GM23248 (cell line): Measurements from ENCODE around the gene ALPL. TPM values are rescaled to one million over a fixed set of nuclear protein-coding genes. Genes with fewer than 3 reads are reported as not detected.

Experiments used
- DNase-seq: peaks from one replicate; pipeline ENCODE4 v3.0.0-alpha.2; 2015
- H2AFZ ChIP-seq: fragments of 200-600 bp; sonication (generic); 2 replicates; pipeline ENCODE4 v1.6.1; 2016; ENCODE audit warnings: antibody characterized with exemption
- H3F3A ChIP-seq: fragments of 200-600 bp; sonication (generic); 2 replicates; pipeline ENCODE4 v1.6.1; 2016; ENCODE audit warnings: mild to moderate bottlenecking, antibody characterized with exemption, mixed run types; ENCODE audit not compliant: insufficient read depth
- H3K27ac ChIP-seq: fragments of 200-600 bp; sonication (generic); 2 replicates; pipeline ENCODE4 v1.5.1; 2016; ENCODE audit warnings: mild to moderate bottlenecking
- H3K27me3 ChIP-seq: fragments of 200-600 bp; sonication (generic); replicated peaks from 2 replicates; pipeline ENCODE4 v1.6.1; 2016; ENCODE audit warnings: mild to moderate bottlenecking; ENCODE audit not compliant: insufficient read depth
- H3K36me3 ChIP-seq: fragments of 200-600 bp; sonication (generic); 2 replicates; pipeline ENCODE4 v1.6.1; 2016; ENCODE audit warnings: low read depth, mild to moderate bottlenecking
- H3K4me1 ChIP-seq: fragments of 200-600 bp; sonication (generic); 2 replicates; pipeline ENCODE4 v1.6.1; 2016; ENCODE audit warnings: mild to moderate bottlenecking; ENCODE audit not compliant: insufficient read depth
- H3K4me2 ChIP-seq: fragments of 200-600 bp; sonication (generic); one replicate; pipeline ENCODE4 v1.6.1; 2016; ENCODE audit warnings: mild to moderate bottlenecking; ENCODE audit not compliant: unreplicated experiment
- H3K4me3 ChIP-seq: fragments of 200-600 bp; sonication (generic); 2 replicates; pipeline ENCODE4 v1.5.1; 2016; ENCODE audit warnings: mild to moderate bottlenecking
- H3K79me2 ChIP-seq: fragments of 200-600 bp; sonication (generic); 2 replicates; pipeline ENCODE4 v1.6.1; 2016; ENCODE audit warnings: mild to moderate bottlenecking; ENCODE audit not compliant: insufficient read depth
- H3K9ac ChIP-seq: fragments of 200-600 bp; sonication (generic); 2 replicates; pipeline ENCODE4 v1.6.1; 2016; ENCODE audit warnings: mild to moderate bottlenecking
- H3K9me2 ChIP-seq: fragments of 200-600 bp; sonication (generic); 2 replicates; pipeline ENCODE4 v1.6.1; 2016; ENCODE audit warnings: mixed run types, mild to moderate bottlenecking, moderate library complexity; ENCODE audit not compliant: insufficient read depth
- H3K9me3 ChIP-seq: fragments of 200-600 bp; sonication (generic); one replicate; pipeline ENCODE4 v1.6.1; 2017; ENCODE audit warnings: low read depth
- H4K20me1 ChIP-seq: fragments of 200-600 bp; sonication (generic); 2 replicates; pipeline ENCODE4 v1.6.0; 2016; ENCODE audit not compliant: insufficient read depth
- EZH2 ChIP-seq: fragments of 200-600 bp; sonication (generic); IDR thresholded peaks from 2 replicates; pipeline ENCODE4 v1.6.1; 2018; ENCODE audit warnings: antibody characterized with exemption, mild to moderate bottlenecking; ENCODE audit not compliant: insufficient read depth, poor library complexity, severe bottlenecking
- EZH2phosphoT487 ChIP-seq: fragments of 200-600 bp; sonication (generic); IDR thresholded peaks from 2 replicates; pipeline ENCODE4 v1.6.1; 2018; ENCODE audit warnings: antibody characterized with exemption, moderate library complexity, mild to moderate bottlenecking, low read depth; ENCODE audit not compliant: insufficient read depth
- WGBS, 2 experiments: methylation state at CpG; one replicate each; pipeline ENCODE4 v1.1.6; 2015 to 2017; ENCODE audit warnings: low lambda C conversion rate in 2 of 2, low coverage in 1 of 2; ENCODE audit errors: missing lambda C conversion rate in 2 of 2; 5-methylcytosine and 5-hydroxymethylcytosine counted together
- in situ Hi-C: fragments of 300-500 bp; cut with MboI; formaldehyde crosslinking; loops from 2 replicates; pipeline ENCODE4 v1.15.0; 2020
- polyA plus RNA-seq: library from polyadenylated mRNA; unstranded; fragments of >200 nt; fragmentation: Nextera tagmentation; extraction: Ambion mirVana; gene quantifications from 2 replicates; pipeline ENCODE4 v1.2.1, GENCODE V29; 2016
- total RNA-seq: library from RNA; depleted of rRNA; stranded (reverse); fragments of >200 nt; shearing (Covaris generic); gene quantifications from 2 replicates; pipeline ENCODE4 v1.2.3, GENCODE V29; 2014

ALPL gene
- total and polyA plus RNA-seq, 2 experiments from 2014 or later: 0.95 TPM; not detected in 1

GRCh38 chr1:21559788-21560567 is 50.8 kb downstream of the ALPL start:
- no peaks in the 10 kb centered on the region for H4K20me1 ChIP-seq
- H3K4me2 ChIP-seq: no peak overlapping the region
- no peaks in the 10 kb centered on the region for H3F3A ChIP-seq
- in situ Hi-C loops: no loop called here
- H3K79me2 ChIP-seq: no peaks in the 10 kb centered on the region
- no peak overlapping the region for H3K4me3 ChIP-seq
- H3K36me3 ChIP-seq: no peaks in the 10 kb centered on the region
- H3K9me3 ChIP-seq: no peaks in the 10 kb centered on the region
- DNase-seq: no peak
- H3K27me3 ChIP-seq: peaks cover 38% of the 10 kb centered on the region
- H3K9me2 ChIP-seq: no peaks in the 10 kb centered on the region
- TF ChIP-seq EZH2phosphoT487: no peak
- TF ChIP-seq EZH2: no peak
- no peak overlapping the region for H3K9ac ChIP-seq
- no peaks in the 10 kb centered on the region for H3K4me1 ChIP-seq
- 73 to 84% methylated on average over 5 of the region's 5 CpGs for WGBS, 2 experiments
- H3K27ac ChIP-seq: no peak overlapping the region
- H2AFZ ChIP-seq: no peak overlapping the region

GRCh38 chr1:21560916-21561638 is 51.9 kb downstream of the ALPL start:
- no peak overlapping the region for H3K9ac ChIP-seq
- no peaks in the 10 kb centered on the region for H3K9me3 ChIP-seq
- H3K9me2 ChIP-seq: no peaks in the 10 kb centered on the region
- no peaks in the 10 kb centered on the region for H3K79me2 ChIP-seq
- TF ChIP-seq EZH2phosphoT487: no peak
- no peak for TF ChIP-seq EZH2
- no peak overlapping the region for H2AFZ ChIP-seq
- H3K4me1 ChIP-seq: no peaks in the 10 kb centered on the region
- WGBS, 2 experiments: 76 to 79% methylated on average over 12 of the region's 12 CpGs
- H3K4me2 ChIP-seq: no peak overlapping the region
- H3K27ac ChIP-seq: no peak overlapping the region
- DNase-seq: no peak
- H4K20me1 ChIP-seq: no peaks in the 10 kb centered on the region
- in situ Hi-C loops: no loop called here
- no peaks in the 10 kb centered on the region for H3K36me3 ChIP-seq
- no peaks in the 10 kb centered on the region for H3F3A ChIP-seq
- no peak overlapping the region for H3K4me3 ChIP-seq
- H3K27me3 ChIP-seq: peaks cover 37% of the 10 kb centered on the region

GRCh38 chr1:21562896-21563295 is 53.7 kb downstream of the ALPL start:
- Histone ChIP-seq H3K9me2 (no peaks in the 10 kb centered on the region), H3K9ac (no peak overlapping the region), H3F3A (no peaks in the 10 kb centered on the region; the same call in 1 of the 2 replicates), H3K4me2 (no peak overlapping the region), H3K27me3 (peaks cover 20% of the 10 kb centered on the region), H3K79me2 (no peaks in the 10 kb centered on the region), H3K4me3 (no peak overlapping the region), H3K9me3 (no peaks in the 10 kb centered on the region), H3K27ac (no peak overlapping the region), H3K4me1 (peaks cover 6% of the 10 kb centered on the region; the same call in 1 of the 2 replicates), H2AFZ (no peak overlapping the region), H3K36me3 (no peaks in the 10 kb centered on the region), H4K20me1 (no peaks in the 10 kb centered on the region)
- WGBS, 2 experiments: 87 to 89% methylated on average over 11 to 15 of the region's 15 CpGs
- TF ChIP-seq EZH2phosphoT487 (no peak), EZH2 (no peak)
- in situ Hi-C loops: no loop called here
- DNase-seq: no peak

GRCh38 chr1:21563971-21564370 is 54.7 kb downstream of the ALPL start:
- in situ Hi-C loops: no loop called here
- Histone ChIP-seq H3K27me3 (peaks cover 19% of the 10 kb centered on the region; the same call in 1 of the 2 replicates), H2AFZ (no peak overlapping the region), H3K27ac (no peak overlapping the region), H3K9me2 (no peaks in the 10 kb centered on the region), H3K9me3 (no peaks in the 10 kb centered on the region), H4K20me1 (no peaks in the 10 kb centered on the region), H3K4me1 (peaks cover 13% of the 10 kb centered on the region; the same call in 1 of the 2 replicates), H3F3A (no peaks in the 10 kb centered on the region; the same call in 1 of the 2 replicates), H3K4me2 (no peak overlapping the region), H3K9ac (no peak overlapping the region), H3K79me2 (no peaks in the 10 kb centered on the region), H3K36me3 (no peaks in the 10 kb centered on the region), H3K4me3 (no peak overlapping the region)
- WGBS, 2 experiments: 94 to 96% methylated on average over 13 to 17 of the region's 17 CpGs
- no peak for DNase-seq
- TF ChIP-seq EZH2: no peak
- no peak for TF ChIP-seq EZH2phosphoT487
